NCI-H1417 (cell line): Measurements from ENCODE around the gene ZNF75A.
"Not testable (repeated sequence)": the region's sequence is repeated elsewhere in the genome, so short reads cannot be mapped to it uniquely, and the experiment has no call there.

Experiments used
- DNase-seq, 3 experiments: peaks; one replicate each; lab custom pipeline; 2025; lab: John Stamatoyannopoulos, UW

Gene ZNF75A

GRCh38 chr16:3305109-3306068, at the start of gene ZNF75A, which contains the start of gene TIGD7:
Gene ZNF75A, plus strand, starts transcription at chr16:3305497. Its CDS starts 2,932 bp downstream, at chr16:3308429.
Gene TIGD7, minus strand, starts transcription at chr16:3305430. Its CDS starts 4,816 bp downstream, at chr16:3300614.
- peak; percentile 73 to 93 (median 92) for DNase-seq

DNA sequence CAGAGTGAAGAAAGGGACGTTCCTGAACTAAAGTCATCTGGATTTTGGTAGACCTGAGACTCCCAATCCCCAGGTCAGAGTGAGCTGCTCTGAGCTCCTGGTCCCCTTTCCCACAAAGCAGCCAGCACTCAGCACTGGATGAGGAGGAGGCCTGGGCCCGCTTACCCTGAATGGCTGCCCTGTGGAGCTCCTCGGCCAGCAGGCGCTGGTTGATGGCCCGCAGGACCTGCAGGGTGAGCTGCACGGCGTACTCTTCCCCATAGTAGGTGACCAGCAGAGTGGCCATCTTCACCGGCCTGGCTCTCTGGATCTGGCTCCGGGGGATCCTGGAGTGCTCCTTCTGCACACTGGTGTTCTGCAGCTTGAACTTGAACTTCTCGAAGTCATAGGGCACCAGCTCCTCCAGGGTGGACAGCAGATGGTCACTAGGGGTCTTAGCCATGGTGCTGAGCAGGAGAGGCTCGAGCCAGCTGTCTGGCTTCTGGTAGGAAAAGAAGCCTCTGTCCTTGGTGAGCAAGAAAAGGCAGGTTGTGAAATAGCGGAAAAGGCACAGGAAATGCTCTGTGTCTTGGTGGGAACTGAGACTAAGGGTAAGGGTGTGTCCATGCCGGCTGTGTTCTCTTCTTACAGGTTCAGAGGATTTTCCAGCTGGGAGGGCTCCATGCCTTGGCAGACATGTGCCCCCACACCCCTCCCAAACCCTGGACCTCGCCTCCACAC, 49.0 kb upstream of the ZNF75A start, which contains the start of gene MEFV:
TSS of gene MEFV (minus strand) at position 488 of the 720 bp plus-strand sequence. CDS start at position 442, 46 bp downstream.
- no peak for DNase-seq

DNA sequence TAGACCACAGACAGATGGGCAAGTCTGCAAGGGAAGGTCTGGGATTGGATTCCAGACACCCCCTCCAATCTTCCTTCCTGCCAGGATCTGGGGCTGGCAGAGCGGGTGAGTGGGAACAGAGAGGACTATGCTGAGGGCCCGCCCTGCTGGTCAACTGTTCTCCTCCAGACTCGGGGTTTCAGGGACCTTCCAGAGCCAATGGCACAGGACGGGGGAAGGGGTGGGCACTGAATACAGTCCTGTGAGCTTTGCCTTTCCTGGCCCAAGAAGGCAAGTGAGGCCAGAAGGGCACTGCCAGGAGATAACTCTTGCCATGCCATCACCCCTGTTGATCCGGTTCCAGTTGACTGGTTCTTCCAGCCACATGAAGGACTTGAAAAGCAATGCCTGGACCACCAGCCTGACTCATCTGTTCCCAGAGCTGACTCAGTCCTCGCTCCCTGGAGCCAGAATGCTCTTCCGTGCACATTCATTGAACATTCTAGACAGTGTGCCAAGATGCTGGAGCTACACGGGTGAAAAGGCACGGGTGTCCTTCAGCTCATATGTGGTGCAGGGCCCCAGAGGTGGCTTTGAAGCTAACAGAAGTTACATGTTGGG, 48.3 kb upstream of the ZNF75A start:
- DNase-seq = no peak

DNA sequence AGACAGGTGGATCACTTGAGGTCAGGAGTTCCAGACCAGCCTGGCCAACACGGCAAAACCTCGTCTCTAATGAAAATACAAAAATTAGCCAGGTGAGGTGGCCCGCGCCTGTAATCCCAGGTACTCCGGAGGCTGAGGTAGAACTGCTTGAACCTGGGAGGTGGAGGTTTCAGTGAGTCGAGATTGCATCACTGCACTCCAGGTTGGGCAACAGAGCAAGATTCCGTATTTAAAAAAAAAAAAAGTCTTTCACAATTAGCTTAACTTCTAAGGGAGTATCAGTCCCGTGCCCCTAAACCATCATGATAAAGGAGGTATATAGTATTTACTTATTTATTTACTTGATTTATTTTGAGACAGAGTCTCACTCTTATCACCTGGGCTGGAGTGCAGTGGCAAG, 45.5 kb upstream of the ZNF75A start:
- DNase-seq = no peak

GRCh38 chr16:3262517-3262916, 42.8 kb upstream of the ZNF75A start:
- DNase-seq = no peak

GRCh38 chr16:3264137-3265036, 40.9 kb upstream of the ZNF75A start:
- DNase-seq = peak; percentile 95 to 99 (median 98)

GRCh38 chr16:3266873-3267537, 38.3 kb upstream of the ZNF75A start:
- peak in 1 of 3 experiments; percentile 39 for DNase-seq

DNA sequence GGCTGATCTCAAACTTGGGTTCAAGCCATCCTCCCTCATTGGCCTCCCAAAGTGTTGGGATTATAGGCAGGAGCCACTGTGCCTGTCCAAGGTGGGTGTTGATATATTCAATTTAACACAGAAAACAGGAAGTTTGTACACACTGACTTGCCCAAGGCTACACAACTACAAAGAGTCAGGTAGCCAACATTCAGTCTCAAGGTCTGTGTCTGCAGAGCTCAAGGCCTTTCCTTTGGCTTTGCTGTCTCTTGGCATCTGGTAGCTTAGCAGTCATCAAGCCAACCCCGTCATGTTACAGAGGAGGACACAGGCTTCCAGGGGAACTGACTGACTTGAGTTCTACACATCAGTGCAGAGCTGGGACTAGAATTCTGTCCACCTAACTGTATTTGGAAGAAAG, 37.0 kb upstream of the ZNF75A start:
- no peak for DNase-seq

- DNase-seq = not testable (repeated sequence)
Measured at GRCh38 chr16:3270718-3271117, 34.6 kb upstream of the ZNF75A start.

- DNase-seq = not testable (repeated sequence)
Measured at GRCh38 chr16:3271281-3271680, 34.0 kb upstream of the ZNF75A start.

DNA sequence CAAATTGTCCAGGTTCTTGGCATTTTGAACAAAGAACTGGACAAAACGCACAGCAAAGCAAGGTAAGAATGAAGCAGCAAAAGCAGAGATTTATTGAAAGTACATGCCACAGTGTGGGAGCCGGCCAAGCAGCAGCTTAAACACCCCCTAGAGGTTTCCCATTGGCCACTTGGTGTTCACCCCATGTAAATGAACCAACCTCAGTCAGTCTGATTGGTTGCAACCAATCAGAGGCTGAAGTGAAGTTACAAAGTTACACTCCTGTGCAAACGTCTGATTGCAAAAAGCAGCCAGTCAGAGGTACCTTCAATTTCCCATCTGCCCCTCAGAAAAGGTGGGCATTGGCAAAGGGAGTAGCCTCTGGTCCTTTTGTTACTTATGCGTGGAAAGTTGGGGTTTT, 30.8 kb upstream of the ZNF75A start:
- DNase-seq = no peak

GRCh38 chr16:3274947-3275346, 30.4 kb upstream of the ZNF75A start:
- no peak for DNase-seq

DNA sequence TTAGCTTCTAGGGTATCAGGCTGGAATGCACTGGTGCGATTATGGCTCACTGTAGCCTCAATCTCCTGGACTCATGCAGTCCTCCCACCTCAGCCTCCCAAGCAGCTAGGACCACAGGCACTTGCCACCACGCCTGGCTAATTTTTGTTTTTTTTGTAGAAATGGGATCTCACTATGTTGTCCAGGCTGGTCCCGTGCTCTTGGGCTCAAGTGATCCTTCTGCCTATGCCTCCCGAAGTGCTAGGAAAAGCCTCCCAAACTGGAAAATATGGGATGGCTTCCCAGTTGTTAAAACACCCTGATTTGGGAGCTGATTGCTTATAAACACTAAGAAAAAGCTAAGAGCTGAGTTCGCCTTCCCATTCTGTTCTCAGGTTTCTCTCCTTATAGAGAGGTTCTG, 28.6 kb upstream of the ZNF75A start:
- no peak for DNase-seq

DNA sequence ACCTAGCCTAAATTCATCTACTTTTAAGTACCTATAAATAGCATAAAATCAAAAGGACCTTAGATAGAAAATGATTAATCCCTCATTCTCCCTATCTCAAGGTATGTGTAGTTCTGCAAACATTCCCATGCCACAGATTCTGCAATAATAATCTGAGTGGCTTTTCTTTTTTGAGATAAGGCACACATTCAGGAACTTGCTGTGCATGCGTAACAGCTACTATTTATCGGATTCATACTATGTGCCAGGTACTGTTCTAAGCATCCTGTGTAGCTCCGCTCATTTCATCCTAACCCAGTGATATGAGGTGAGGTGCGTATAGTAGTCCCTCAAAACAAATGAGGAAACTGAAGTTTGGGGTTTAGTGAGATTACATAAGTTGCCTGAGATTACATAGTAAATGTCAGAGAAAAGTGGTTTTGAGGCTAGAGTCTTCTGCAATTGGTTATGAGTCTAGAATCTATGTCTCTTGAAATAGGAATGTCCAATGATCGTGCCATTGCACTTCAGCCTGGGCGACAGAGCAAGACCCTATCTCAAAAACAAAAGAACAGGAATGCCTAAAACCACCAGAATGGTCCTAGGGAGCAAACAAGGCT, 24.0 kb upstream of the ZNF75A start:
- no peak for DNase-seq

GRCh38 chr16:3282103-3282729, 23.1 kb upstream of the ZNF75A start:
- peak; percentile 82 to 94 (median 92) for DNase-seq

- DNase-seq = peak; percentile 96 to 99 (median 99)
Measured at GRCh38 chr16:3282730-3283542, 22.4 kb upstream of the ZNF75A start, which contains the start of gene ZNF263. Gene ZNF263, plus strand, starts transcription at chr16:3283491. Its CDS starts 328 bp downstream, at chr16:3283819.

DNA sequence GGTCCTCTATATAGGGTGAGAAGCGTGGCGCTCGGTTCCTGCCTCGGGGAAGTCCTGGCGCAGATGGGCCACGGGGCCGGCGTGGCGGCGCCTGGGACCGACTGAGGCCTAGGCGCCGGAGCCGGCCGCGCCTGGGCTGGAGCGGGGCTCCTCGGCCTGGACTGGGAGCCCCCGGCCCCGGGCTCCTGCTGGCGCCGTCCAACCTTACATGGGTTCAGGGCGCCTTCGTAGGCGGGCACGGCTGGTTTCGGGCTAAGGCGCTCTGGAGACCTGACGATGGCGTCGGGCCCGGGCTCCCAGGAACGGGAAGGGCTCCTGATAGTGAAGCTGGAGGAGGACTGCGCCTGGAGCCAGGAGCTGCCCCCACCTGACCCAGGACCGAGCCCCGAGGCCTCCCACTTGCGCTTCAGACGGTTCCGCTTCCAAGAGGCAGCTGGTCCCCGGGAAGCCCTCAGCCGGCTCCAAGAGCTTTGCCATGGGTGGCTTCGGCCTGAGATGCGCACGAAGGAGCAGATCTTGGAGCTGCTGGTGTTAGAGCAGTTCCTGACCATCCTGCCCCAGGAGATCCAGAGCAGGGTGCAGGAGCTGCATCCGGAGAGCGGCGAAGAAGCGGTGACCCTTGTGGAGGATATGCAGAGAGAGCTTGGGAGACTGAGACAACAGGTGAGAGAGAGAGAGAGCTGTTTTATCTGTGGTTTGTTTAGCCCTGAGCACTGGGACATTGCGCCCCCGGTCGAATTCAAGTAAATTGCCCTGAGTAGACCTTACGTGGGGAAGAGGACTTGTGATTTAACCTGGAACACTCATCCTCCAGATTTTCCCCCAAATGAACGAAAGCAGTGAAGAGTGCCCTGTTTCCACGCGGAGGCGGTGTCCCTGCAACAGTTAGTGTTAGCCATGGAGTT, 21.5 kb upstream of the ZNF75A start:
- no peak for DNase-seq

- DNase-seq = no peak
Measured at GRCh38 chr16:3285131-3285530, 20.2 kb upstream of the ZNF75A start.
